ENCODE results near the gene RALGAPB. TPM values are rescaled to one million over a fixed set of nuclear protein-coding genes. Genes with fewer than 3 reads are reported as not detected.

Gene RALGAPB
- total RNA-seq, 1 experiment from 2014 or later, result 36.7 TPM

DNA sequence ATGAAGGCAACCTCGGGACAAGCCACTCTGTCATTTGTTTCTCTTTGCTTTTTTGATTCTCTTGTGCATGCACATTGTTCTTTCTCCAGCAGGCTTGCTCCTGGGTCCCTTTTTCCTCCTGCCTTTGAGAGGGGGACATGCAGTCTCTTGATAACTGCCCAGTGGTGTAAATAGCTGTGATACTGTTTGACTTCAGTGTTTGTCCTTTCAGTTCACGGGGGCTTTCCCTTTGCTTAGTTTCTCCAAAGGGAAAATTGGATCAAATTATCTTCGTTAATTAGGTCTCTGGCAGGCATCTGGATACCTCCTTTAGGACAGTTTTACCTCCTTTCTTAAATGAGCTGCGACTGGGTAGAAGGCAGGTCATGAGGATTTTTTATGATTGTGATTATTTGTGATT lies 41.5 kb downstream of the RALGAPB start (continued):
- TF ChIP-seq STAT6 (CRISPR knock-in tag; conservative IDR thresholded peaks at IDR 0.05; ENCODE audit: low read depth) (no peak), TP53 (CRISPR knock-in tag; IDR thresholded peaks at IDR 0.05) (no peak), ETV6 (CRISPR knock-in tag; IDR thresholded peaks at IDR 0.05) (no peak), OVOL2 (CRISPR knock-in tag; IDR thresholded peaks at IDR 0.05; ENCODE audit: borderline replicate concordance) (no peak)
- TF ChIP-seq, protein P1, sequence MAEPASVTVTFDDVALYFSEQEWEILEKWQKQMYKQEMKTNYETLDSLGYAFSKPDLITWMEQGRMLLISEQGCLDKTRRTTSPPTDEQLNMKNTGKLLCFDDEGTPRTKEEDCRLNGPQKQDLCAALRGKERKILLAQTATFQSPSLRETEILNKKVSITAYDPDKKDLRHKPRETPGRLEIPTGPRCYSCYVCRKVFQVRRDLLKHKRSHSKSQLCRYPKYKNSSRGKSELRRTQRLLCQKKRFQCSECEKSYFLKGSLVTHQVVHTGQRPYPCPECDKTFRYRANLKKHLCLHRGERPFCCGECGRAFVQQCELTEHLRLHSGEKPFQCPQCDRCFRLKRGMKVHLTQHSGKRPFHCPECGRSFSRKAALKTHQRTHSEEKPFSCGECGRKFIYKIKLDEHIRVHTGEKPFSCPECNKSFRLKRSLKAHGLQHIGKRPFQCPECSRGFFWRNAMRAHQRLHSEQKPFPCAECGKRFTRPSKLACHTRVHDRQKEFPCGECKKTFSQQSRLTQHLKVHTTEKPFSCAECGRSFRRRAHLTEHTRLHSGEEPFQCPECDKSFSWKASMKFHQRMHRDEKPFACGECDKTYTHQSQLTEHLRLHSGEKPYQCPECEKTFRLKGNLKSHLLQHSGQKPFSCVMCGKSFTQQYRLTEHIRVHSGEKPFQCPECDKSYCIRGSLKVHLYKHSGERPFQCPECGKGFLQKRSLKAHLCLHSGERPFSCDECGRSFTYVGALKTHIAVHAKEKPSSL (CRISPR knock-in tag; conservative IDR thresholded peaks at IDR 0.05), result no peak

GRCh38 chr20:38514947-38515346 lies 42.3 kb downstream of the RALGAPB start:
- DNase-seq (ENCODE audit: low spot score), result no peak
- Mint-ChIP-seq H3K36me3 (peaks cover 33% of the 10 kb centered on the region), H3K27me3 (ENCODE audit: low read depth) (no peaks in the 10 kb centered on the region), H3K4me3 (no peak overlapping the region), H3K27ac (peak overlapping the region; percentile 23; the same call in 1 of the 2 replicates), H3K9me3 (no peaks in the 10 kb centered on the region), H3K4me1 (peaks cover 5% of the 10 kb centered on the region; the same call in 1 of the 2 replicates)
- TF ChIP-seq, protein P2, sequence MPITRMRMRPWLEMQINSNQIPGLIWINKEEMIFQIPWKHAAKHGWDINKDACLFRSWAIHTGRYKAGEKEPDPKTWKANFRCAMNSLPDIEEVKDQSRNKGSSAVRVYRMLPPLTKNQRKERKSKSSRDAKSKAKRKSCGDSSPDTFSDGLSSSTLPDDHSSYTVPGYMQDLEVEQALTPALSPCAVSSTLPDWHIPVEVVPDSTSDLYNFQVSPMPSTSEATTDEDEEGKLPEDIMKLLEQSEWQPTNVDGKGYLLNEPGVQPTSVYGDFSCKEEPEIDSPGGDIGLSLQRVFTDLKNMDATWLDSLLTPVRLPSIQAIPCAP (CRISPR knock-in tag; IDR thresholded peaks at IDR 0.05), result no peak
- TF ChIP-seq TEAD4 (CRISPR knock-in tag; IDR thresholded peaks at IDR 0.05), result no peak
- ChIA-PET CTCF (interaction anchor here (0.8 to 1.2 kb wide), 2 partner anchors 127 to 210 kb away, joined by 3 read pairs; no protein-coding TSS in a partner anchor), POLR2A (no interaction called here)
- ATAC-seq, result no peak

GRCh38 chr20:38515631-38516030 lies 43.0 kb downstream of the RALGAPB start:
- Mint-ChIP-seq H3K4me3 (no peak overlapping the region), H3K27me3 (ENCODE audit: low read depth) (no peaks in the 10 kb centered on the region)
- CTCF ChIA-PET, result interaction anchor here (0.8 to 1.3 kb wide), 2 partner anchors 69 to 209 kb away, joined by 3 read pairs; no protein-coding TSS in a partner anchor
- no peak for TF ChIP-seq ZNF138 (CRISPR knock-in tag; conservative IDR thresholded peaks at IDR 0.05)
- TF ChIP-seq, protein P3, sequence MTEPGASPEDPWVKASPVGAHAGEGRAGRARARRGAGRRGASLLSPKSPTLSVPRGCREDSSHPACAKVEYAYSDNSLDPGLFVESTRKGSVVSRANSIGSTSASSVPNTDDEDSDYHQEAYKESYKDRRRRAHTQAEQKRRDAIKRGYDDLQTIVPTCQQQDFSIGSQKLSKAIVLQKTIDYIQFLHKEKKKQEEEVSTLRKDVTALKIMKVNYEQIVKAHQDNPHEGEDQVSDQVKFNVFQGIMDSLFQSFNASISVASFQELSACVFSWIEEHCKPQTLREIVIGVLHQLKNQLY (CRISPR knock-in tag; IDR thresholded peaks at IDR 0.05), result no peak
- TF ChIP-seq CTCF (IDR thresholded peaks at IDR 0.05), result no peak
- TF ChIP-seq, protein P1 (CRISPR knock-in tag; conservative IDR thresholded peaks at IDR 0.05), result no peak
- TF ChIP-seq E2F4 (CRISPR knock-in tag; IDR thresholded peaks at IDR 0.05; ENCODE audit: borderline replicate concordance, low read depth), result no peak
- no peak for TF ChIP-seq ARID4B (CRISPR knock-in tag; IDR thresholded peaks at IDR 0.05; ENCODE audit: borderline replicate concordance)

More at GRCh38 chr20:38515631-38516030, 43.0 kb downstream of the RALGAPB start:
- no peak for DNase-seq (ENCODE audit: low spot score)
- POLR2A ChIA-PET, result no interaction called here
- H3K27ac Mint-ChIP-seq, result no peak overlapping the region
- no peak for ATAC-seq
- H3K4me1 Mint-ChIP-seq, result peaks cover 5% of the 10 kb centered on the region; the same call in 1 of the 2 replicates
- H3K9me3 Mint-ChIP-seq, result no peaks in the 10 kb centered on the region
- H3K36me3 Mint-ChIP-seq, result peaks cover 30% of the 10 kb centered on the region
